Measurements from ENCODE around the gene POU6F2.

GRCh38 chr7:39490296-39490695 lies 512.6 kb downstream of the POU6F2 start:
- TF ChIP-seq CTCF (IDR thresholded peaks at IDR 0.05) (no peak), POLR2A (IDR thresholded peaks at IDR 0.05) (no peak)
